Ovary (tissue), 9 donors: ENCODE data around the gene ERF. TPM values are rescaled to one million over a fixed set of nuclear protein-coding genes. Genes with fewer than 3 reads are reported as not detected.
A peak's percentile ranks its signal among the peaks of the same experiment; 100 is the strongest.

Experiments used
- DNase-seq, 5 donors: peaks; one replicate each; pipeline ENCODE4 v3.0.0-alpha.2; 2019 to 2020
- H3K27ac ChIP-seq, 2 donors: fragments of 200-600 bp; one replicate each; pipeline versions ENCODE4 v1.5.1 to v1.8.0; 2019 to 2022
- H3K27me3 ChIP-seq: fragments of 200-600 bp; one replicate; pipeline ENCODE4 v1.8.0; 2022
- H3K36me3 ChIP-seq: fragments of 200-600 bp; sonication (generic); one replicate; pipeline ENCODE4 v1.5.1; 2019
- H3K4me1 ChIP-seq: one replicate; pipeline ENCODE4 v1.8.1; 2013; ENCODE audit warnings: mild to moderate bottlenecking, moderate library complexity; ENCODE audit not compliant: insufficient read depth
- H3K4me3 ChIP-seq: fragments of 200-600 bp; sonication (generic); one replicate; pipeline ENCODE4 v1.5.1; 2017
- H3K9me3 ChIP-seq, 2 donors: fragments of 200-600 bp in 1 of 2; sonication (generic) in 1 of 2; one replicate each; pipeline versions ENCODE4 v1.5.1 to v1.8.1; 2013 to 2019; ENCODE audit warnings: mild to moderate bottlenecking in 1 of 2, moderate library complexity in 1 of 2
- CTCF ChIP-seq, 3 donors: fragments of 450-650 bp in 2 of 3; fragments of 200-600 bp in 1 of 3; IDR thresholded peaks; one replicate each; pipeline versions ENCODE4 v1.5.1 to v1.8.0; 2016 to 2022; ENCODE audit warnings: antibody characterized with exemption in 3 of 3, mild to moderate bottlenecking in 1 of 3
- EP300 ChIP-seq: sonication (generic); formaldehyde crosslinking; IDR thresholded peaks from one replicate; pipeline ENCODE4 v1.6.1; 2017; ENCODE audit warnings: antibody characterized with exemption
- POLR2A ChIP-seq: fragments of 450-650 bp; IDR thresholded peaks from one replicate; pipeline ENCODE4 v1.6.1; 2017; ENCODE audit warnings: antibody characterized with exemption, mild to moderate bottlenecking, moderate library complexity
- WGBS, 3 donors: extraction: QIAGEN DNeasy Blood & Tissue Kit in 1 of 3; methylation state at CpG; one replicate each; pipeline versions ENCODE4 v1.1.5 to v1.1.7; 2013 to 2017; 5-methylcytosine and 5-hydroxymethylcytosine counted together
- intact Hi-C, 4 donors: fragments of 100-400 bp; cut with DNase I; formaldehyde crosslinking; loops; one replicate each; pipeline versions ENCODE4 v1.11.0 to v1.15.1; 2022 to 2023
- polyA plus RNA-seq, 2 donors: library from polyadenylated mRNA; stranded (reverse); fragments of 200-250 nt in 1 of 2; fragments of 350-450 nt in 1 of 2; fragmentation: Illumina TruSeq in 1 of 2; extraction: RNeasy Lipid Tissue Mini Kit (QIAGEN cat#74804) in 1 of 2; gene quantifications; one replicate each; pipeline ENCODE4 v1.2.3, GENCODE V29; 2013 to 2014
- total RNA-seq, 7 donors: library from RNA; depleted of rRNA in 2 of 7; stranded (reverse); fragments of >200 nt in 2 of 7; fragmentation: NEBNext Ultra II Directional in 3 of 7; extraction: Animal tissue kit (Norgen Biotek cat#: 25700) in 3 of 7; gene quantifications; one replicate each; pipeline versions ENCODE4 v1.1.0 to v1.2.4, GENCODE V29; 2016 to 2023
- donor health status: DM: no; HTN: no; CAD: no; lungs with moderate emphysema.
- donor health status: DM: no; HTN: no; CAD: no.
- donor health status: Bipolar disorder and iron deficiency.
- donor health status: DM: yes; HTN: yes; CAD: no.
- donor health status: DM: no; HTN: no; CAD: no.
- donor health status: DM: yes; HTN: yes; CAD: no.

ERF gene
- total and polyA plus RNA-seq, 9 donors, result 23.1 to 110 (median 57.7) TPM

- TF ChIP-seq POLR2A (peak; percentile 55), EP300 (no peak), CTCF (IDR thresholded peaks at IDR 0.05) (peak; percentile 96 to 98 (median 96))
- Histone ChIP-seq H3K4me1 (peaks cover 22% of the 10 kb centered on the region), H3K4me3 (peak overlapping the region; percentile 91), H3K27me3 (no peaks in the 10 kb centered on the region), H3K36me3 (no peaks in the 10 kb centered on the region), H3K27ac (peak overlapping the region; percentile 83 to 98), H3K9me3 (no peaks in the 10 kb centered on the region)
- 0 to 1% (median 0%) methylated on average over 67 to 89 of the region's 89 CpGs for WGBS, 3 donors
- peak; percentile 95 to 97 (median 96) for DNase-seq
- intact Hi-C loops, result loop anchor here in 2 of 4 donors (2.0 kb wide), 2 partner anchors 25 to 35 kb away; partner anchors contain the start of gene ERF (in 1 of the 2)
Measured at GRCh38 chr19:42279902-42280814, 25.2 kb upstream of the ERF start.

GRCh38 chr19:42279155-42279901 lies 24.4 kb upstream of the ERF start:
- intact Hi-C loops, result no loop called here
- no peak for TF ChIP-seq EP300
- TF ChIP-seq POLR2A, result no peak
- TF ChIP-seq CTCF (IDR thresholded peaks at IDR 0.05), result no peak

GRCh38 chr19:42278452-42279154 lies 23.7 kb upstream of the ERF start:
- intact Hi-C loops, result no loop called here
- no peaks in the 10 kb centered on the region for H3K36me3 ChIP-seq
- H3K27ac ChIP-seq, result peak overlapping the region; percentile 24 to 98
- peaks cover 21% of the 10 kb centered on the region for H3K4me1 ChIP-seq
- peak in 4 of 5 donors; percentile 37 to 52 (median 46) for DNase-seq
- WGBS, 3 donors, result 60 to 68% (median 60%) methylated on average over 5 of the region's 5 CpGs
- TF ChIP-seq EP300 (no peak), POLR2A (no peak), CTCF (IDR thresholded peaks at IDR 0.05) (no peak)
- H3K4me3 ChIP-seq, result no peak overlapping the region
- no peaks in the 10 kb centered on the region for H3K27me3 ChIP-seq
- no peaks in the 10 kb centered on the region for H3K9me3 ChIP-seq

More at GRCh38 chr19:42279155-42279901, 24.4 kb upstream of the ERF start:
- Histone ChIP-seq H3K4me1 (peaks cover 21% of the 10 kb centered on the region), H3K9me3 (no peaks in the 10 kb centered on the region), H3K4me3 (peak overlapping the region; percentile 91), H3K36me3 (no peaks in the 10 kb centered on the region), H3K27ac (peak overlapping the region; percentile 83 to 98), H3K27me3 (no peaks in the 10 kb centered on the region)
- 6 to 14% (median 10%) methylated on average over 6 of the region's 6 CpGs for WGBS, 3 donors
- peak in 1 of 5 donors; percentile 32 for DNase-seq
